ENCODE data around the gene P2RX2.

Gene P2RX2

DNA sequence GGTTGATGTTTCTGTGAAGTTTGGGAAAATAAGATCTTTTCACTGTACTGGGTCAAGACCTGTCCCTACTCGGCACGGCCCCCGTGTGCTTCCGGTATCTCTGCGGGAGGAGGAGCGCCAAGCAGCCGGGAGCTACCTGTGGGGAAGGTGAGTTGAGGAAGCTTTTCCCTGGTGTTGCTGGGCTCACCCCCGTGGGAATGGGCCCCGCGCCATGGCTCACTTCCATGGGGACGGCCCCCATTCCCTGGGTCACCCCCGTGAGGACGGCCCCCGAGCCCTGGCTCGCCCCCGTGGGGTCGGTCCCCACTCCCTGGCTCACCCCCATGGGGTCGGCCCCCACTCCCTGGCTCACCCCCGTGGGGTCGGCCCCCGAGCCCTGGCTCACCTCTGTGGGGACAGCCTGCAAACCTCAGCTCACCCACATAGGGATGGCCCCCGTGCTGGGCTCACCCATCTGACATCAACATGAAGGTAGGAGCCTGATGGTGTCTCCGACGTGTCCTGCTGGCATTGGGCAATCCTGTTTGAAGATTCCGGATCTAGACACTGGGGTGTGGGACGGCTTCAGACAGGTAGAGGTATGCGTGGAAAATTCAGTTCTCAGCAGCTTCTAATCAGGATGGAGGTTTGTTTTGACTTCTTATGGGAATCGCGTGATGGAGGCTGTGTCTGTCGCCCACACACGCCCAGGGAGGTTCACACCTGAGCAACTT is 17.2 kb upstream of the P2RX2 start:
- TF ChIP-seq EP300 (IDR thresholded peaks at IDR 0.05; ENCODE audit: borderline replicate concordance) (no peak), EGR1 (IDR thresholded peaks at IDR 0.05) (no peak), USF1 (IDR thresholded peaks at IDR 0.05) (no peak), FOXM1 (IDR thresholded peaks at IDR 0.05; ENCODE audit: borderline replicate concordance, low read depth) (no peak), CEBPB (IDR thresholded peaks at IDR 0.05) (no peak), NFIC (IDR thresholded peaks at IDR 0.05) (no peak), CREB1 (IDR thresholded peaks at IDR 0.05; ENCODE audit: low read depth) (no peak), RAD21 (IDR thresholded peaks at IDR 0.05; ENCODE audit: low read depth) (no peak), TEAD4 (IDR thresholded peaks at IDR 0.05) (no peak), TAF1 (IDR thresholded peaks at IDR 0.05; ENCODE audit: low read depth) (no peak), MAX (IDR thresholded peaks at IDR 0.05) (no peak), YY1 (IDR thresholded peaks at IDR 0.05; ENCODE audit: low read depth) (no peak), ZBTB7A (IDR thresholded peaks at IDR 0.05; ENCODE audit: low read depth) (no peak)
- TF ChIP-seq, protein P1, sequence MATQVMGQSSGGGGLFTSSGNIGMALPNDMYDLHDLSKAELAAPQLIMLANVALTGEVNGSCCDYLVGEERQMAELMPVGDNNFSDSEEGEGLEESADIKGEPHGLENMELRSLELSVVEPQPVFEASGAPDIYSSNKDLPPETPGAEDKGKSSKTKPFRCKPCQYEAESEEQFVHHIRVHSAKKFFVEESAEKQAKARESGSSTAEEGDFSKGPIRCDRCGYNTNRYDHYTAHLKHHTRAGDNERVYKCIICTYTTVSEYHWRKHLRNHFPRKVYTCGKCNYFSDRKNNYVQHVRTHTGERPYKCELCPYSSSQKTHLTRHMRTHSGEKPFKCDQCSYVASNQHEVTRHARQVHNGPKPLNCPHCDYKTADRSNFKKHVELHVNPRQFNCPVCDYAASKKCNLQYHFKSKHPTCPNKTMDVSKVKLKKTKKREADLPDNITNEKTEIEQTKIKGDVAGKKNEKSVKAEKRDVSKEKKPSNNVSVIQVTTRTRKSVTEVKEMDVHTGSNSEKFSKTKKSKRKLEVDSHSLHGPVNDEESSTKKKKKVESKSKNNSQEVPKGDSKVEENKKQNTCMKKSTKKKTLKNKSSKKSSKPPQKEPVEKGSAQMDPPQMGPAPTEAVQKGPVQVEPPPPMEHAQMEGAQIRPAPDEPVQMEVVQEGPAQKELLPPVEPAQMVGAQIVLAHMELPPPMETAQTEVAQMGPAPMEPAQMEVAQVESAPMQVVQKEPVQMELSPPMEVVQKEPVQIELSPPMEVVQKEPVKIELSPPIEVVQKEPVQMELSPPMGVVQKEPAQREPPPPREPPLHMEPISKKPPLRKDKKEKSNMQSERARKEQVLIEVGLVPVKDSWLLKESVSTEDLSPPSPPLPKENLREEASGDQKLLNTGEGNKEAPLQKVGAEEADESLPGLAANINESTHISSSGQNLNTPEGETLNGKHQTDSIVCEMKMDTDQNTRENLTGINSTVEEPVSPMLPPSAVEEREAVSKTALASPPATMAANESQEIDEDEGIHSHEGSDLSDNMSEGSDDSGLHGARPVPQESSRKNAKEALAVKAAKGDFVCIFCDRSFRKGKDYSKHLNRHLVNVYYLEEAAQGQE (IDR thresholded peaks at IDR 0.05; ENCODE audit: low read depth) = no peak

DNA sequence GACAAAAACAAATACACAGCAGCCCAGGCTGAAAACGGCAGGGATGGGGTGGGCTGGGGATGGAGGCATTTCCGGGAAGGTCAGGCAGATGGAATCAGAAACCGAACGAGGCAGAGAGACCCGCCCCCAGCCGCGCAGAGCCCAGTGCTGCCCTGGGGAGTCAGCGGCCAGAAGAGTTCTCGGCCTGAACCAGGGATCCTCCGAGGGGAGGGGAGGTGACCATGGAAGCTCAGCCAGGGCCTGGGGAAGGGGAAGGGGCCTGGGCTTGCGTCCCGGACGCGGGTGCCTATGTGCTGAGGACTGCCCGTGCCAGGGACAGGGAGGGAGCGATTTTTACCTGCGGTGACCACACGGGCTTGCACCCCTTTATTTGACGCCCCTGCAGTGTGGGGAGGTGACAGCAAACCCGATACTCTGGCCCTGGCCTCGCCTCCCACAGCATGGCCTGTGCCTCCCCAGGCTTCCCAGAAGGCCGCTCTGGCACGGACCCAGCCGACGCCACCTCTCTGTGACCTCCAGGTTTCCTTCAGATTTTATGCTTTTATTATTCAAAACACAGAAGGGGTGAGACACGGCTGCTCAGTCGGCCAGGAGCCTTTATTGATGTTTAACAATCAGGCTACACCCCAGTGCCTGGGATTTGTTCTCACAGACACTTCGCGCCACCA is 15.9 kb upstream of the P2RX2 start:
- TF ChIP-seq YY1 (IDR thresholded peaks at IDR 0.05; ENCODE audit: low read depth) = no peak
- no peak for TF ChIP-seq USF1 (IDR thresholded peaks at IDR 0.05)
- no peak for TF ChIP-seq FOXM1 (IDR thresholded peaks at IDR 0.05; ENCODE audit: borderline replicate concordance, low read depth)
- no peak for TF ChIP-seq RAD21 (IDR thresholded peaks at IDR 0.05; ENCODE audit: low read depth)
- TF ChIP-seq, protein P1 (IDR thresholded peaks at IDR 0.05; ENCODE audit: low read depth) = no peak
- TF ChIP-seq CREB1 (IDR thresholded peaks at IDR 0.05; ENCODE audit: low read depth) = no peak
- no peak for TF ChIP-seq EP300 (IDR thresholded peaks at IDR 0.05; ENCODE audit: borderline replicate concordance)
- no peak for TF ChIP-seq ZBTB7A (IDR thresholded peaks at IDR 0.05; ENCODE audit: low read depth)
- TF ChIP-seq CEBPB (IDR thresholded peaks at IDR 0.05) = no peak
- TF ChIP-seq TCF12 (IDR thresholded peaks at IDR 0.05; ENCODE audit: low read depth) = no peak
- TF ChIP-seq MAX (IDR thresholded peaks at IDR 0.05) = no peak
- TF ChIP-seq EGR1 (IDR thresholded peaks at IDR 0.05) = no peak
- TF ChIP-seq NFIC (IDR thresholded peaks at IDR 0.05) = no peak
- no peak for TF ChIP-seq TEAD4 (IDR thresholded peaks at IDR 0.05)
- no peak for TF ChIP-seq TAF1 (IDR thresholded peaks at IDR 0.05; ENCODE audit: low read depth)

DNA sequence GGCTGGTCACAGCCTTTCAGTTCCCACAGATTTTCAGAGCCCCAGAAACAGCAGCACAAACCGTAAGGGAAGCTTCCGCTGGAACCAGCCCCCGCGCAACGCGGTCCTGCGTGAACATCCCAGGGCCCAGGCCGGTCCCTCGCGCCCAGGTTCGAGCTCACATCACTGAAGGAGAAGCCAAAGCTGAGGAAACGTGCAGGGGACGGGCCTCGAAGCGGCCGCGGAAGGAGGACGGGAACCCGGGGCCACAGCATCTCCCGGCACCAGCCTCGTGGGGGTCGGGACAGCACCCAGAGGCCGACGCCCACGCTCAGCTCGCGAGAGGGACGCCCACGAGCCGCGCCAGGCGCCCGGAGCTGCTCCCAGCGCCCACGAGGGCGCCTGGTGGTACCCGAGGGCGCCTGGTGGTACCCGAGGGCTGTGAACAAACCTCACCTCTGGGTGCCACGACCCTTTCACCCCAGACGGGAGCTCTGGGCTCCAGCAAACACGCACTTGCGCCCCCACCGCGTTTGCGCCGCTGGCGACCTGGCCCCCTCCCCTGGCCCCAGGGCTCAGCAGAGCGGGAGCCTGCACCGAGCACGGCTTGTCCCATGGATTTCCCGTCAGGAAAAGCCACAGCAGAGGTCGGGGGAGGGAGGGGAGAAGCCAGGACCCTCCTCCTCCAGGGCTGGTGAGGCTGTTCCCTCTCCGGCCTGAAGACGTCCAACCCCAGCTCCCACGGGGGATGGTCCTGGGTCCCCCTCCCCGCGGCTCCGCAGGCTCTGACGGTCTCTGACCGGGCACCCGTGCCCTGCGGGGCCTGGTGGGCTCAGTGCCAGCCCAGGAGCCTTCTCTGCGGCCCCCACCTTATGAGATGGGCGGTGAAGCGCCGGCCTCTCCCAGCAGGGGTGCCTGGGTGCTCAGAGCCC is 15.1 kb upstream of the P2RX2 start:
- no peak for TF ChIP-seq CREB1 (IDR thresholded peaks at IDR 0.05; ENCODE audit: low read depth)

GRCh38 chr12:132604151-132604618 is 14.4 kb upstream of the P2RX2 start:
- TF ChIP-seq EP300 (IDR thresholded peaks at IDR 0.05; ENCODE audit: borderline replicate concordance) (no peak), ZBTB7A (IDR thresholded peaks at IDR 0.05; ENCODE audit: low read depth) (0 out of 2 replicates have a peak, but pooled peaks have one; percentile 30), FOXM1 (IDR thresholded peaks at IDR 0.05; ENCODE audit: borderline replicate concordance, low read depth) (no peak), CREB1 (IDR thresholded peaks at IDR 0.05; ENCODE audit: low read depth) (no peak), RAD21 (IDR thresholded peaks at IDR 0.05; ENCODE audit: low read depth) (no peak), TAF1 (IDR thresholded peaks at IDR 0.05; ENCODE audit: low read depth) (no peak), USF1 (IDR thresholded peaks at IDR 0.05) (no peak), MAX (IDR thresholded peaks at IDR 0.05) (no peak)

All from Ishikawa (cell line).